Panc1 (cell line): ENCODE data around the gene RAPGEF1.

Experiments
- CTCF ChIP-seq: fragments of 450-650 bp; IDR thresholded peaks from 2 replicates; pipeline ENCODE4 v1.5.1; 2017; ENCODE audit warnings: mild to moderate bottlenecking
- POLR2AphosphoS5 ChIP-seq: IDR thresholded peaks from 2 replicates; pipeline ENCODE4 v1.6.1; 2012; ENCODE audit warnings: mild to moderate bottlenecking, low read depth, low read length, moderate library complexity
- REST ChIP-seq, 2 experiments: IDR thresholded peaks; 2 replicates each; pipeline ENCODE4 v1.6.1; 2011 to 2012; ENCODE audit warnings: low read depth in 2 of 2, control low read depth in 1 of 2, low read length in 1 of 2, mild to moderate bottlenecking in 1 of 2, moderate library complexity in 1 of 2; ENCODE audit not compliant: insufficient read depth in 1 of 2
- TCF7L2 ChIP-seq: IDR thresholded peaks from 2 replicates; pipeline ENCODE4 v1.6.1; 2011; ENCODE audit warnings: mild to moderate bottlenecking, low read depth, low read length, inconsistent platforms

- TF ChIP-seq CTCF (no peak), POLR2AphosphoS5 (no peak), TCF7L2 (no peak), REST (IDR thresholded peaks at IDR 0.05; ENCODE audit: insufficient read depth in 1 of 2, low read depth in 2 of 2, low read length in 1 of 2) (no peak)
Measured at GRCh38 chr9:131667576-131667975, 72.3 kb downstream of the RAPGEF1 start.
